HG03354 (cell line): Measurements from ENCODE around the gene GRID1.
"Not testable (repeated sequence)": the region's sequence is repeated elsewhere in the genome, so short reads cannot be mapped to it uniquely, and the experiment has no call there.

ENCODE experiments used
- ATAC-seq: cut with Tn5 transposase; IDR thresholded peaks from one replicate; pipeline ENCODE4 v1.9.1; 2021; ENCODE audit warnings: mild to moderate bottlenecking; ENCODE audit not compliant: unreplicated experiment, poor library complexity, severe bottlenecking

The GRID1 gene

DNA sequence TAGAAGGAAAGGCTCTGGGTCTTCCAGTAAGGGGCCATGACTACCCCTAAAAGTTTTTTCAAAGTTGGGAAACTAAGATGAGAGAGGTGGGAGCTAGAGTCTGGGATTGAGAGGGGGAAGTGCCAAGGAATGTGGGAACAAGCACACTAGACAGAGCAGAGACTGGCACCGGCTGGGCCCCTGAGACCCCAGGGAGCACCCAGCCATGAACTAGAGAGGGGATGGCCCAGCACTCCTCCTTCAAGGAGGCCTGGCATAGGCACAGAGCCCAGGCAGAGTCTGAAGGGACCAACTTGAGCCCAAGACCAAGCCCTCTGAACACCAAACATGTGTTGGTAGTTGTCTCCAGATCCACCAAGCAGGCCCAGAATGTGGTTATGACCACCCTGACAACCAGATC lies 119.0 kb downstream of the GRID1 start:
- ATAC-seq, result no peak

DNA sequence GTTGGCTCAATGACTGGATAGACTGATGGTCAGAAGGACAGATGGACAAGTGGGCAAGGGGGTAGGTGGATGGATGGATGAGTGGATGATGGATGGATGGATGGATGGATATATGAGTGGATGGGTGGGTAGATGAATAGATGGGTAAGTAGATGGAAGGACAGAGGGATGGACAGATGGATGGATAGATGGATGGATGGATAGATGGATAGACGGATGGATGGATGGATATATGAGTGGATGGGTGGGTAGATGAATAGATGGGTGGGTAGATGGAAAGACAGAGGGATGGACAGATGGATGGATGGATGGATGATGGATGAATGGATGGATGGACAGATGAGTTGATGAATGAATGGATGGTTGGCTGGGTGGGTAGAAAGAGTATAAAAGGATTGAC lies 119.5 kb downstream of the GRID1 start:
- no peak for ATAC-seq

DNA sequence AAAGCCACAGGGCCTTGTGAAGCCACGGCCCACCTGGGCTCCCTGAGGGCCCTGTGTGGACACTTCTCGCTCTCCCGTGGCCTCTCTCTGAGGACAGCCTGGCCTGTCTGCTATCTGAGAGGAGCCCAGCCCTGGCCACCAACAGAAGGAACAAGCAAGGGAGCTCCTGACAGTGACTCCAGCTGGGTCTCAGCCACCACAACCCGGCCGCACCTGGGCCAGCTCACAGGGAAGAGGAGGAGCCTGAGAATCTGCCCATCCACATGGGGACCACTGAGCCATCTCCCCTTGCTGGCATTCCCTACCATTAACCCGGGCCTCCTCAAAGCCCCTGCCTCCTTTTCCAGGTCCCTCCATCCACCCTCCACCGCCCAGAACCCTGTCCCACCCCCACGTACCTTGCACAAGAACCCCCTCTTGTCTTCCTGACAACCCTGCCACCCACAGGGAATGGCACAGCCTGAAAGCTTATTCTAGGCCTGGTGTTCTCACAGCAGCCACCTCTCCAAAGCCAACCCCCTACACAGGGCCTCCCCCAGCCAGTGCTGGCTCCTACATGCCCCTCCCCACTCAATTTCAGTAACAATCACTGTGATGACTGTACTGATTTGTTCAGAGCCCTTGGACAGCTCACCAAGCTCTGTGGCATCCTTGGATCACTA lies 120.2 kb downstream of the GRID1 start:
- ATAC-seq, result no peak

DNA sequence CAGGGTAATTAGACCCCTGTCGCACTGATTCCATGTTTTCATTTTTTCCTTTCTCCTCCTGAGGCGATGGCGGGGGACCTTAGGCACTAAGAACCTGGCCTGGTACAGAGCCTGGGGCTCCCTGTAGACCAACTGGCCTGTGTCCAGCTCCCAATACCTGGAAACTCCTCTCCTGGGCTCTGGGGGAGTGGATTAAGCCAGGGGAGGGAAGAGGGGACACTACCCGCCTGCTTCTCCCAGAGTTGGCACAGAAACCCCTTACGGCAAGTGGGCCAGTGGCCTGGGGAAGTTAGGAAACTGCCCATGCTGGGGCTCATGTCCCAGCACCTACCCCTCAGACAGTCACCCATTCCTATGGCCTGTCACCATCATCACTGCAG lies 121.6 kb downstream of the GRID1 start:
- ATAC-seq, result no peak

DNA sequence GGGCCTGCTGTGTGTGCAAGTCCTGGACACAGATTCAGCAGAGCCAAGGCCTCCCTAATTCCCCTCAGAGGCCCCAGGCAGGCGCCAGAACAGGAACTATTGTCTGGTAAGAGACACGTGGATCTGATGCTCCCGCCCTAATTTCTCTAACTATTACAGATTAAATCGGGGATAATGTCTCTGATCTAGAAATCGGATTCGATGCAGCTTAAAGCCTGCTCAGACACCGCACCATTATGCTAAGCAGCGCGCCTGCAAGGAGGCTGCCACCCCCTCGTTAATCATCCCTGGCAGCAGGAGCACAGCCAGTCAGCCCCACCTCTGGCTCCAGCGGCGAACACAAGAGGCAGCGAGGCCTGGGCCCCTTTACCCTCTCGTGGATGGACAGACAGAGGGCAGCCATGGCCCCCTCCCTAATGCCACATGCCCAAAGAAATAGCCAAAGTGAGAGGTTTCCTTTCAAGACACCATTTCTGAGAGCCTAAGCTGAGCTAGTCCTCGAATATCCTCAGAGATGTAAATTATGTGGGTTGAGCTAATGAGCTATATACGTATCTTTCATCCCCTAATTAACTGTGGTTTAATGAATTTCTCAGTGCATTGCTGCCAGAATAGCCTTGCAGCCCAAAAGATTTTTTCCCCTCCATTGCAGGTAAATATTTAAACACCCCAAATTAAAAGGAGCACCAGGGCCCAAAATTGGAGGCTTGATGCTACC lies 122.1 kb downstream of the GRID1 start:
- no peak for ATAC-seq

GRCh38 chr10:86243651-86244155 lies 122.9 kb downstream of the GRID1 start:
- no peak for ATAC-seq

- ATAC-seq, result no peak
Measured at GRCh38 chr10:86242761-86243160, 123.8 kb downstream of the GRID1 start.

DNA sequence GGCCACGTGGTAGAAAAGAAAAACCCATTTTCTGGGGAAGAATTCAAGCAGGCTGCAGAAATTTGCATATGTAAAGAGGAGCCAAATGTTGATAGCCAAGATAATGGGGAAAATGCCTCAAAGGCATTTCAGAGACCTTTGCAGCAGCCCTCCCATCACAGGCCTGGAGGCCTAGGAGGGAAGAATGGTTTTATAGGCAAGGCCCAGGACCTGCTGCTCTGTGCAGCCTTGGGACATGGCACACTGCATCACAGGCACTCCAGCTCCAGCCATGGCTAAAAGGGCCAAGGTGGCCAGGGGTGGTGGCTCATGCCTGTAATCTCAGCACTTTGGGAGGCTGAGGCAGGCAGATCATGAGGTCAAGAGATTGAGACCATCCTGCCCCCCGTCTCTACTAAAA lies 128.5 kb downstream of the GRID1 start:
- not testable (repeated sequence) for ATAC-seq

- ATAC-seq, result no peak
Measured at GRCh38 chr10:86234541-86235270, 131.9 kb downstream of the GRID1 start.

- ATAC-seq, result no peak
Measured at GRCh38 chr10:86234107-86234506, 132.5 kb downstream of the GRID1 start.

DNA sequence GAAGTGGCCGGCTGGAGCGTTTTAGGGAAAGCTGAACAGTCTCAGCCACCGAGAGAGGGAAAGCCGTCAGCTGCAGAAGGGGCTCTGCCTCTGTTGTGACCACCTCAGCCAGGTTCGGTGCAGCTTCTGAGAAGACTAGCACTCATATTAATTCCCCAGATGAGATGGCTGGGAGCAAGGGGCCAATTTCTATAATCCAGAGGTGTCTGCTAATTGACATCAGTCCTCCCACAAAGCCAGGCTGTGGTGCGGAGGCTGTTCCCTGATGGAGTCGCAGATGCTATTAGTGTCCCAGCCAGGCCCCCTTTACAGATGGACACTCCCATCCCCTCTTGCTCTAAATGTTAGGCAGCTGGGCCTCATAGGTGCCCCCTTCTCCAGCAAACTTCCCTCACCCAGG lies 133.5 kb downstream of the GRID1 start:
- ATAC-seq, result no peak

DNA sequence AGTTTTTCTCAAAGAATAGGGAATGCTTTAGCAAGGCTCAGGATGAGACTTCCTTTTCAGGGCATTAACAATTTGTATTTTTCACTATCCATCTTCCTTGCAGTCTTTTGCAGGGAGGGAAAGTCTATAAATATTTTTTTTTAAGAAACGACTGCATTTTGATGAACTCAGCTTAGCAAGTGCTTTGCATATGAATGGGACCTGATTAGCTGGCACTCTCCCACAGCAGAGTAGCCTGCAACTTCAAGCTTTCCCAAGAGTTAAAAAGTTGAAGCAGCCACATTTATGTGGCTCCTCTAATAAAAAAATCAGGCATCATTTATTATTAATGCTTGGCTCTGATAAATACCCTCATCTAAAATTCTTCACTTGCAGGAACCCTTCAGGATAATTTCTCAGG lies 134.0 kb downstream of the GRID1 start:
- no peak for ATAC-seq

DNA sequence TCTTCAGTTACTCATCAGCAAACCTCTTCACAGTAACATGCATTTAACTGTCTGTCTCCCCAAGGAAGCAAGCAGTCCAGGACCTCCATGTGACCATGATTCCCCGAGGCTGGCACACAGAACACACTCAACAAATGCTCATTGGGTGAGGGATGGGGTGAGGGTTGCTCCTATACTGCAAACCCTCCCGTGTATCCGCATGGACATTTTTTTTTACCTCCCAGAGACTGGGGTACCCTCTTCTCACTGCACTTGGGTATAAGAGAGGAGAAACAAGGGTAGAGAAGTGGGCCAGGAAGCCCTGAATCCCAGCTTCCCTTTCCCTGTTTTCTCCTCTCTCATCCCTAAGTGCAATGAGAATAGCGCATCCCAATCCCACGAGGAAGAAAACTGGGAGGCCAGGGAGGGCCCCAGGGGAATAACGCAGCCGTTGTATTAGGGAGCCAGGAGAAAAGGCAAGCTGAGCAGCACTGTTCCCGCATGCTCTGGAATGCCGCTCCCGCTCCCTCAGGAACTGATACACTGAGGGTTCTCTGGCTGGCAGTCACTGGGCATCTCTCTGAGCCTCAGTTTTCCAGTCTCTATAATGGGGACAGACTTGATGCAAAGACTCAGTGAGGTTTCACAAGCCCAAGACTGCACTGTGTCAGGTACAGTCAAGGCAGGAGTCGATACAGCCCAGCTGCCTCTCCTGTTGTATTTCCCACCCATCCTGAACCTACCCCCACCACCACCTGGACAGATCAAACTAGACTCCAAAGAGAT lies 134.6 kb downstream of the GRID1 start:
- ATAC-seq, result no peak

DNA sequence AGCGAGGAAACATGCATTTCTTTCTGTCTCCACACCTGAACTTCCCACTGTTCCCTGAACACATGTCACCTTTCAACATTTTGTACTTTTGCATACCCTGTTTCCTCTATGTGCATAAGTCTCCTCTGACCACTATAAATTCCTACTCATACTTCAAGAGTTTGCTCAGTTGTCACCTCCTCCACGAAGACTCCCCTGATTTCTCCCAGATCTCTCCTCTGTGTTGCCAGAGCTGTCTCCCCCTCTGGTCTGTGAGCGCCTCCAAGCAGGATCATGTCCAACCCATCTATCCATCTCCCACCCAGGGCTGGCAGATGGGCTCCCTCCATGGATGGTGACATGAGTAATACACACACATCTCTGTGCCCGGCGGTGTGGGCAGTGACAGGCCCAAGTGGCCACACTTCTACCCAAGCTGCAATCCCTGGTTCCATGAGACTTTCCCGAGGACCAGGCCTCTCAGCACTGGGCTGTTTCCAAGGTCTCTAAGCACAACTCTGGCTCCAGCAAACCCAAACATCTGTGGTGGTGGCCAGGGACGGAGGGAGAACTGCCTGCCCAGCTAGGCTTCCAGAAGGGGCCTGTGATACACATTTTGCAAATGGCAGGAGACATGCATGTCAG lies 135.9 kb downstream of the GRID1 start:
- ATAC-seq, result no peak

GRCh38 chr10:86229811-86230556 lies 136.6 kb downstream of the GRID1 start:
- ATAC-seq, result no peak

GRCh38 chr10:86229376-86229775 lies 137.2 kb downstream of the GRID1 start:
- no peak for ATAC-seq

GRCh38 chr10:86227501-86228258 lies 138.9 kb downstream of the GRID1 start:
- ATAC-seq, result no peak

- no peak for ATAC-seq
Measured at GRCh38 chr10:86226781-86227201, 139.8 kb downstream of the GRID1 start.
